Smooth muscle cell (in vitro differentiated cells): Measurements from ENCODE around the gene ZBTB7A. TPM values are rescaled to one million over a fixed set of nuclear protein-coding genes. Genes with fewer than 3 reads are reported as not detected.
A peak's percentile ranks its signal among the peaks of the same experiment; 100 is the strongest.

Source experiments
- DNase-seq: peaks from one replicate; lab custom pipeline; 2025; ENCODE audit not compliant: unreplicated experiment; lab: John Stamatoyannopoulos, UW
- H2AFZ ChIP-seq: fragments of 200-600 bp; sonication (generic); 2 replicates; pipeline ENCODE4 v1.6.0; 2016; ENCODE audit warnings: antibody characterized with exemption, low read depth, mild to moderate bottlenecking
- H3F3A ChIP-seq: fragments of 200-600 bp; sonication (generic); 2 replicates; pipeline ENCODE4 v1.6.0; 2017; ENCODE audit warnings: antibody characterized with exemption, low read depth
- H3K27ac ChIP-seq: fragments of 200-600 bp; sonication (generic); 2 replicates; pipeline ENCODE4 v1.5.1; 2016; ENCODE audit warnings: low read depth, mild to moderate bottlenecking
- H3K27me3 ChIP-seq: fragments of 200-600 bp; sonication (generic); 2 replicates; pipeline ENCODE4 v1.6.1; 2016; ENCODE audit warnings: low read depth, mild to moderate bottlenecking
- H3K36me3 ChIP-seq: fragments of 200-600 bp; sonication (generic); 2 replicates; pipeline ENCODE4 v1.5.1; 2016; ENCODE audit warnings: low read depth
- H3K4me1 ChIP-seq: fragments of 200-600 bp; sonication (generic); 2 replicates; pipeline ENCODE4 v1.5.1; 2016; ENCODE audit warnings: low read depth
- H3K4me2 ChIP-seq: fragments of 200-600 bp; sonication (generic); 2 replicates; pipeline ENCODE4 v1.6.0; 2016; ENCODE audit warnings: mild to moderate bottlenecking
- H3K4me3 ChIP-seq: fragments of 200-600 bp; sonication (generic); 2 replicates; pipeline ENCODE4 v1.5.1; 2016; ENCODE audit warnings: mild to moderate bottlenecking
- H3K79me2 ChIP-seq: fragments of 200-600 bp; sonication (generic); 2 replicates; pipeline ENCODE4 v1.6.0; 2016; ENCODE audit warnings: low read depth, mild to moderate bottlenecking
- H3K9ac ChIP-seq: fragments of 200-600 bp; sonication (generic); 2 replicates; pipeline ENCODE4 v1.6.0; 2016; ENCODE audit warnings: low read depth
- H3K9me3 ChIP-seq: fragments of 200-600 bp; sonication (generic); replicated peaks from 2 replicates; pipeline ENCODE4 v1.5.1; 2016; ENCODE audit warnings: low read depth
- H4K20me1 ChIP-seq: fragments of 200-600 bp; sonication (generic); 2 replicates; pipeline ENCODE4 v1.6.0; 2016; ENCODE audit warnings: low read depth
- CTCF ChIP-seq: fragments of 200-600 bp; sonication (generic); IDR thresholded peaks from 2 replicates; pipeline ENCODE4 v1.5.1; 2017; ENCODE audit warnings: borderline replicate concordance, mild to moderate bottlenecking, antibody characterized with exemption; ENCODE audit not compliant: insufficient read depth, poor library complexity, severe bottlenecking
- WGBS: methylation state at CpG from one replicate; pipeline ENCODE4 v1.1.7; 2016; ENCODE audit warnings: low lambda C conversion rate; 5-methylcytosine and 5-hydroxymethylcytosine counted together
- polyA plus RNA-seq: library from polyadenylated mRNA; unstranded; fragments of >200 nt; fragmentation: Nextera tagmentation; extraction: Ambion mirVana; gene quantifications from 2 replicates; pipeline ENCODE4 v1.2.1, GENCODE V29; 2016
- total RNA-seq: library from RNA; depleted of rRNA; stranded (reverse); fragments of >200 nt; gene quantifications from 2 replicates; pipeline ENCODE4 v1.2.3, GENCODE V29; 2014

Gene ZBTB7A
- total and polyA plus RNA-seq, 2 experiments from 2014 or later, result 13.3 to 36.0 TPM

- Histone ChIP-seq H3K79me2 (peaks cover 60% of the 10 kb centered on the region), H3K4me1 (no peaks in the 10 kb centered on the region), H3K4me3 (no peak overlapping the region), H3K9ac (no peak overlapping the region), H2AFZ (no peak overlapping the region), H3K4me2 (no peak overlapping the region), H3K27me3 (no peaks in the 10 kb centered on the region), H4K20me1 (peaks cover 93% of the 10 kb centered on the region), H3K9me3 (no peaks in the 10 kb centered on the region), H3F3A (peaks cover 2% of the 10 kb centered on the region), H3K36me3 (no peaks in the 10 kb centered on the region), H3K27ac (no peak overlapping the region)
- no peak for TF ChIP-seq CTCF
- 94% methylated on average over 19 of the region's 31 CpGs for WGBS
- no peak for DNase-seq
Observed at GRCh38 chr19:4043966-4044715, 22.6 kb downstream of the ZBTB7A start.

GRCh38 chr19:4043401-4043800, 23.3 kb downstream of the ZBTB7A start:
- Histone ChIP-seq H4K20me1 (peaks cover 92% of the 10 kb centered on the region), H3K79me2 (peaks cover 53% of the 10 kb centered on the region)

GRCh38 chr19:4042731-4043082, 24.0 kb downstream of the ZBTB7A start:
- TF ChIP-seq CTCF, result no peak
- Histone ChIP-seq H4K20me1 (peaks cover 86% of the 10 kb centered on the region), H3F3A (peaks cover 4% of the 10 kb centered on the region), H3K4me2 (no peak overlapping the region), H3K9me3 (no peaks in the 10 kb centered on the region), H3K9ac (no peak overlapping the region), H3K27me3 (no peaks in the 10 kb centered on the region), H3K4me3 (no peak overlapping the region), H3K79me2 (peaks cover 48% of the 10 kb centered on the region), H2AFZ (no peak overlapping the region), H3K36me3 (no peaks in the 10 kb centered on the region), H3K27ac (peak overlapping the region; percentile 24), H3K4me1 (no peaks in the 10 kb centered on the region)
- 80% methylated on average over 14 of the region's 14 CpGs for WGBS
- no peak for DNase-seq

More at GRCh38 chr19:4043401-4043800, 23.3 kb downstream of the ZBTB7A start:
- DNase-seq, result no peak
- no peaks in the 10 kb centered on the region for H3K36me3 ChIP-seq
- H3K9ac ChIP-seq, result no peak overlapping the region
- H3F3A ChIP-seq, result peaks cover 4% of the 10 kb centered on the region
- H3K9me3 ChIP-seq, result no peaks in the 10 kb centered on the region
- no peak overlapping the region for H3K4me3 ChIP-seq
- 73% methylated on average over 2 of the region's 11 CpGs for WGBS
- no peaks in the 10 kb centered on the region for H3K27me3 ChIP-seq
- H2AFZ ChIP-seq, result no peak overlapping the region
- no peak for TF ChIP-seq CTCF
- no peak overlapping the region for H3K27ac ChIP-seq
- no peak overlapping the region for H3K4me2 ChIP-seq
- H3K4me1 ChIP-seq, result no peaks in the 10 kb centered on the region
